HFFc6 (cell line): ENCODE data around the gene SCAPER. TPM values are rescaled to one million over a fixed set of nuclear protein-coding genes. Genes with fewer than 3 reads are reported as not detected.

Experiments
- DNase-seq: peaks from one replicate; pipeline ENCODE4 v3.0.0-alpha.2; 2018
- H3K27ac Mint-ChIP-seq: 2 replicates; pipeline ENCODE4 v1.8.0; 2020; ENCODE audit warnings: mild to moderate bottlenecking, mixed read lengths
- H3K27me3 Mint-ChIP-seq: 2 replicates; pipeline ENCODE4 v1.8.0; 2021; ENCODE audit warnings: mild to moderate bottlenecking, moderate library complexity, mixed read lengths; ENCODE audit not compliant: insufficient read depth
- H3K36me3 Mint-ChIP-seq: 2 replicates; pipeline ENCODE4 v1.8.0; 2021; ENCODE audit warnings: low read depth, mixed read lengths
- H3K4me1 Mint-ChIP-seq: 2 replicates; pipeline ENCODE4 v1.8.0; 2020; ENCODE audit warnings: low read depth, mixed read lengths
- H3K4me3 Mint-ChIP-seq: 2 replicates; pipeline ENCODE4 v1.8.0; 2020; ENCODE audit warnings: mild to moderate bottlenecking, moderate library complexity, mixed read lengths
- H3K9me3 Mint-ChIP-seq: 2 replicates; pipeline ENCODE4 v1.8.0; 2020; ENCODE audit warnings: mild to moderate bottlenecking, mixed read lengths
- CTCF ChIP-seq: fragments of 200-600 bp; sonication (generic); IDR thresholded peaks from 2 replicates; pipeline ENCODE4 v1.5.0; 2021; ENCODE audit warnings: antibody characterized with exemption, mild to moderate bottlenecking
- total RNA-seq, 6 experiments: library from RNA; stranded (reverse); fragmentation: NEBNext Ultra II Directional; extraction: Animal tissue kit (Norgen Biotek cat#: 25700); gene quantifications; 2 replicates in 1 of 6; 3 replicates in 5 of 6; pipeline ENCODE4 v1.2.3, GENCODE V29; 2021

Gene SCAPER
- total RNA-seq, 6 experiments from 2014 or later = 6.9 to 10.1 (median 8.1) TPM

DNA sequence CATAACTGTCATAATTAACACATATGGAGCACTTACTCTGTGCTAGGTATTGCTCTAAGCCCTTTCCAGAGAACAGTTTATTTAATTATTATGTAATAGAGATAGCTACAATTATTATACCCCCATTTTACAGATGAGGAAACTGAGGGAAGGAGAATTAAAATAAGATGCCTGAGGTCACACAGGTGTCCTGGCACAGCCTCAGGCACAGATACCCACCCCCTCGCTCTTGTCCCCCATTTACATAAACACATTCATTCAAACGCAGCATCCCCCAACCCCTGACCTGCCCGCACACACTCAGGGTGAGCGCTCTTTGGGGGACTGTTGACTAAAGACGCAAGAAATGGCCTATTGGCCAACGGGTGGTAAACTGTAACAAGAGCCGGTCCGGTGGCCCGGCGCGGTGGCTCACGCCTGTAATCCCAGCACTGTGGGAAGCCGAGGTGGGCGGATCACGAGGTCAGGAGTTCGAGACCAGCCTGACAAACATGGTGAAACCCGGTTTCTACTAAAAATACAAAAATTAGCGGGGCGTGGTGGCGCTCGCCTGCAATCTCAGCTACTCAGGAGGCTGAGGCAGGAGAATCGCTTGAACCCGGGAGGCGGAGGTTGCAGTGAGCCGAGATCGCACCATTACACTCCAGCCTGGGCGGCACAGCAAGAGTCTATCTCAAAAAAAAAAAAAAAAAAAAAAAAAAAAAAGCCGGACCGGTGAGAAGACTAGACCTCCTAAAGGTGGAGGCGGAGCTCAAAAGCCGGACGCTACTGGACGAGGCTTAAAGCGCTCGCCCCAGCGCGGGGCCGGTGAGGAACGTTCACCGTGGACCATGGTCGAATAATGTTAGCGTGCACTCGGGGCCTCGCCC is 570.5 kb downstream of the SCAPER start:
- H3K27ac Mint-ChIP-seq = peak overlapping the region; percentile 94; the same call in 1 of the 2 replicates
- no peaks in the 10 kb centered on the region for H3K9me3 Mint-ChIP-seq
- TF ChIP-seq CTCF = no peak
- DNase-seq = no peak
- H3K27me3 Mint-ChIP-seq = peaks cover 2% of the 10 kb centered on the region; the same call in 1 of the 2 replicates
- H3K4me3 Mint-ChIP-seq = no peak overlapping the region
- H3K36me3 Mint-ChIP-seq = peaks cover 4% of the 10 kb centered on the region; the same call in 1 of the 2 replicates
- peaks cover 37% of the 10 kb centered on the region for H3K4me1 Mint-ChIP-seq

DNA sequence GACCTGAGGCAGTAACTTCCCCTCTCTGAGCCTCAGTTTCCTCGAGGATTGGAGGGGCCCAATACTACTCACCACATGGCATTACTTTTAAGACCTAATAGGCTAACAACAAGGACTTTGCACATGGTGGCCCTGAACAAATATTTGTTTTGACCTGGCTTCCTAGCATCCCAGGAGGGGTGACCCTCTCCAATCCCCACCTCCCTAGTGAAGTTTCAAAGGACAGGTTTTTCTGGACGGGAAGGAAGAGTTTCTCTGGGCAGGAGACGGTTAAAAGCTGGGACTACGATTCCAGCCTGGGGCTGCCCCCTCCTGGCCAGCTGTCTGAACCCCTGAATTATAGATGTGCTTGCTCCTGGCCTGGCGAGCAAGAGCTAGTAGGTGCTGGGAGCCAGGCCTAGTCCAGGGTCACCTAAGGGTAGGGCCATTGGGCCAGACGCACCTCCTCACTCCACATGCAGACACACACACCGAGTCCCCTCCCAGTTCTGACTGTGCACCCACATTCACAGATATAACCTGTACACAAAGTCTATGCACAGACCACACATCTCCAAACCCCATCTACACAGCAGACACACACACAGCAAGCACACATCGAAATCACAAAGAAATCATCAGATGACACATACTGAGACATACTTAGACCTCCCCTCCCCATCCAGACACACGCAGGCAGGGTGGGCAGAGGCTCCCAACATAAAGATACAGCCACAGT is 571.3 kb downstream of the SCAPER start:
- Mint-ChIP-seq H3K27me3 (peaks cover 2% of the 10 kb centered on the region; the same call in 1 of the 2 replicates), H3K4me1 (peaks cover 34% of the 10 kb centered on the region), H3K4me3 (no peak overlapping the region), H3K36me3 (0 out of 2 replicates have a peak, but pooled peaks cover 4% of the 10 kb centered on the region), H3K27ac (no peak overlapping the region), H3K9me3 (no peaks in the 10 kb centered on the region)
- TF ChIP-seq CTCF = peak; percentile 75
- no peak for DNase-seq

GRCh38 chr15:76333309-76333708 is 571.8 kb downstream of the SCAPER start:
- no peaks in the 10 kb centered on the region for H3K9me3 Mint-ChIP-seq
- H3K36me3 Mint-ChIP-seq = no peaks in the 10 kb centered on the region
- H3K27ac Mint-ChIP-seq = no peak overlapping the region
- DNase-seq = no peak
- TF ChIP-seq CTCF = no peak
- peaks cover 34% of the 10 kb centered on the region for H3K4me1 Mint-ChIP-seq
- no peak overlapping the region for H3K4me3 Mint-ChIP-seq
- H3K27me3 Mint-ChIP-seq = peaks cover 2% of the 10 kb centered on the region; the same call in 1 of the 2 replicates

DNA sequence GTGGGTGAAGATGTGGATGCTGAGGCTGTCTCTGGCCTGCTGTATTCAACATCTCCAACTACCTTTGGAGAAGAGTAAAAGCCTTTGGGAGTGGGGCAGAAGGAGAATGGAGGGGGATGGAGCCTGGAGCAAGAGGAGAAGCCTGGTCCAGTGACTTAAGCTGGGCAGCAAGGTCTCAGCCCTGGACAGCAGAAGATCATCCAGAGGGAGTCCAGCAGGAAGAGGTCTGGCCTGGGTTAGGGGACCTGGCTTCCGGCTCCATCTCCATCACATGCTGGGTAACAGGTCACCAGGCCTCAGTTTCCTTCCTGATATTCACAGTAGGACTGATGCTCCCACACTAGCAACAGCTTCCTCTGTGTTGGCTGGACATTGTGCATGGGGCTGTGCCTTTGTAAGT is 572.3 kb downstream of the SCAPER start:
- DNase-seq = no peak
- TF ChIP-seq CTCF = no peak
- H3K36me3 Mint-ChIP-seq = no peaks in the 10 kb centered on the region
- no peaks in the 10 kb centered on the region for H3K9me3 Mint-ChIP-seq
- H3K4me3 Mint-ChIP-seq = no peak overlapping the region
- H3K27ac Mint-ChIP-seq = no peak overlapping the region
- peaks cover 38% of the 10 kb centered on the region for H3K4me1 Mint-ChIP-seq
- peaks cover 5% of the 10 kb centered on the region; the same call in 1 of the 2 replicates for H3K27me3 Mint-ChIP-seq

DNA sequence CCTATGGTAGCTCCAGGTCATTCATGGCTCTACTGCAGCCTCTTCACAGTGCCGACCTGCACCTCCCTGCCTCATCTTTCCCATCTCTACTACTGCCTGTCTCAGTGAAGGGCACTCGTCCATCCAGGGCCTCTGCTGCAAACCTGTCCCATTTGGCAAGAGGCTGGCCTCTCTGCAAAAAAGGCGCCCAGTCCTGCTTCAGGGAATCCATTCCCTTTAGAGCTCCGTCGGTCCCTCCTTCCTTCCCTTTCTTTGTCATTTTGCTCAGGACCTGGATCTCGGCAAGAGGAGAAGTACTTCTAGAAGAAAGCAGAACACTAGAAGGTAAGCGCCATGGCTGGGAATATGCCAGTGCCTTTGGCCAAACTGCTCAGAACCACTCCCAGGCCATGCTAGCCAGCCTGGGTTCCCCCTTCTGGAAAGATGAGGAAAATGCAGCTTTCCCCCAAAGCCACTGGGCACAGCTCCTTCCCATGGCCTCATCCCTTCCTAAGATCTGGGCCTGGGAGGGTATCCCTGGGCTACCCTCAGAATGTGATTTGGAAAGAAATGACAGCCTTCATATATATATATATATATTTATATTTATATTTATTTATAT is 575.0 kb downstream of the SCAPER start:
- H3K27me3 Mint-ChIP-seq = peaks cover 7% of the 10 kb centered on the region
- H3K9me3 Mint-ChIP-seq = no peaks in the 10 kb centered on the region
- DNase-seq = peak; percentile 62

More for the DNA sequence above, 575.0 kb downstream of the SCAPER start:
- no peak overlapping the region for H3K4me3 Mint-ChIP-seq
- no peaks in the 10 kb centered on the region for H3K36me3 Mint-ChIP-seq
- TF ChIP-seq CTCF = peak; percentile 73
- H3K4me1 Mint-ChIP-seq = peaks cover 40% of the 10 kb centered on the region
- no peak overlapping the region for H3K27ac Mint-ChIP-seq
